AG08395 (cell line): ENCODE measurements around the gene CCDC33.

Source experiments
- DNase-seq: peaks from one replicate; pipeline ENCODE4 v3.0.0; 2012; ENCODE audit warnings: mixed read lengths, low spot score

Gene CCDC33

GRCh38 chr15:74229686-74230085, 6.4 kb upstream of the CCDC33 start:
- no peak for DNase-seq

- no peak for DNase-seq
Observed at GRCh38 chr15:74231475-74231874, 4.7 kb upstream of the CCDC33 start.

GRCh38 chr15:74233373-74233772, 2.8 kb upstream of the CCDC33 start:
- DNase-seq: no peak

- DNase-seq: no peak
Observed at GRCh38 chr15:74233851-74234597, 2.1 kb upstream of the CCDC33 start.

GRCh38 chr15:74234598-74234875, 1.6 kb upstream of the CCDC33 start:
- DNase-seq: no peak

GRCh38 chr15:74239051-74239705, 3.1 kb downstream of the CCDC33 start:
- no peak for DNase-seq

GRCh38 chr15:74240002-74240568, 4.0 kb downstream of the CCDC33 start:
- peak; percentile 83 for DNase-seq

GRCh38 chr15:74240897-74241614, 4.9 kb downstream of the CCDC33 start:
- DNase-seq: no peak

- DNase-seq: peak; percentile 73
Observed at GRCh38 chr15:74242441-74243185, 6.5 kb downstream of the CCDC33 start.

- DNase-seq: no peak
Observed at GRCh38 chr15:74243431-74243830, 7.3 kb downstream of the CCDC33 start.

- no peak for DNase-seq
Observed at GRCh38 chr15:74244822-74245341, 8.8 kb downstream of the CCDC33 start.

GRCh38 chr15:74245342-74245931, 9.3 kb downstream of the CCDC33 start:
- DNase-seq: no peak

- DNase-seq: no peak
Observed at GRCh38 chr15:74250266-74250665, 14.1 kb downstream of the CCDC33 start.

- no peak for DNase-seq
Observed at GRCh38 chr15:74251131-74251811, 15.1 kb downstream of the CCDC33 start.

- DNase-seq: peak; percentile 35
Observed at GRCh38 chr15:74252291-74252690, 16.2 kb downstream of the CCDC33 start.

GRCh38 chr15:74252721-74253120, 16.6 kb downstream of the CCDC33 start:
- no peak for DNase-seq

GRCh38 chr15:74253211-74253921, 17.2 kb downstream of the CCDC33 start:
- DNase-seq: no peak

- DNase-seq: no peak
Observed at GRCh38 chr15:74257105-74257504, 21.0 kb downstream of the CCDC33 start.

GRCh38 chr15:74257623-74258022, 21.5 kb downstream of the CCDC33 start:
- no peak for DNase-seq
